ENCODE measurements around the gene CASD1. TPM values are rescaled to one million over a fixed set of nuclear protein-coding genes. Genes with fewer than 3 reads are reported as not detected.

Gene CASD1
- polyA plus RNA-seq, 1 donor (not counting 4 experiments of a cell fraction or from before 2014, with no cell fraction given): 7.1 TPM

GRCh38 chr7:94514140-94514889 lies 4.7 kb downstream of the CASD1 start:
- Histone ChIP-seq H3K4me3 (ENCODE audit: control insufficient read depth in 2 of 3, extremely low read depth in 1 of 3, insufficient read depth in 2 of 3, low read depth in 1 of 3, low read length in 3 of 3) (no peak overlapping the region), H3K4me1 (ENCODE audit: control insufficient read depth, extremely low read depth, insufficient read depth, low read length) (peaks cover 11% of the 10 kb centered on the region), H2AFZ (ENCODE audit: control insufficient read depth, low read length) (no peak overlapping the region), H3K27ac (ENCODE audit: control insufficient read depth, insufficient read depth, low read length) (no peak overlapping the region), H3K9ac (ENCODE audit: control insufficient read depth, extremely low read depth, insufficient read depth, low read length) (no peak overlapping the region), H4K20me1 (ENCODE audit: control insufficient read depth, extremely low read depth, insufficient read depth, low read length) (no peaks in the 10 kb centered on the region), H3K36me3 (ENCODE audit: control insufficient read depth in 2 of 2, extremely low read depth in 1 of 2, insufficient read depth in 2 of 2, low read length in 2 of 2) (no peaks in the 10 kb centered on the region), H3K79me2 (ENCODE audit: control insufficient read depth, insufficient read depth, low read length) (no peaks in the 10 kb centered on the region), H3K27me3 (ENCODE audit: control insufficient read depth, extremely low read depth, insufficient read depth, low read length) (no peaks in the 10 kb centered on the region), H3K9me1 (ENCODE audit: control insufficient read depth, extremely low read depth, insufficient read depth, low read length) (no peaks in the 10 kb centered on the region), H3K4me2 (ENCODE audit: control insufficient read depth, extremely low read depth, insufficient read depth, low read depth, low read length) (no peak overlapping the region), H3K9me3 (ENCODE audit: control insufficient read depth, low read depth, low read length) (no peaks in the 10 kb centered on the region)
- DNase-seq (ENCODE audit: low read depth, low spot score): no peak
- no peak for TF ChIP-seq EZH2 (IDR thresholded peaks at IDR 0.05; ENCODE audit: low read length)
- no peak for TF ChIP-seq CTCF (optimal IDR thresholded peaks at IDR 0.05 in 1 of 3, IDR thresholded peaks at IDR 0.05 in 1 of 3, conservative IDR thresholded peaks at IDR 0.05 in 1 of 3; ENCODE audit: extremely low read depth in 1 of 3, insufficient read depth in 2 of 3, low read length in 3 of 3)
- FAIRE-seq: no peak
- dilution Hi-C loops (cut with MboI; ENCODE audit: extremely low pct_ligation_motif_present, low sequenced_read_pairs): no loop called here

- no peaks in the 10 kb centered on the region for H4K20me1 ChIP-seq (ENCODE audit: control insufficient read depth, extremely low read depth, insufficient read depth, low read length)
- no peaks in the 10 kb centered on the region for H3K36me3 ChIP-seq (ENCODE audit: control insufficient read depth in 2 of 2, extremely low read depth in 1 of 2, insufficient read depth in 2 of 2, low read length in 2 of 2)
- no peak for TF ChIP-seq CTCF (optimal IDR thresholded peaks at IDR 0.05 in 1 of 3, IDR thresholded peaks at IDR 0.05 in 1 of 3, conservative IDR thresholded peaks at IDR 0.05 in 1 of 3; ENCODE audit: extremely low read depth in 1 of 3, insufficient read depth in 2 of 3, low read length in 3 of 3)
- TF ChIP-seq EZH2 (IDR thresholded peaks at IDR 0.05; ENCODE audit: low read length): no peak
- H3K9ac ChIP-seq (ENCODE audit: control insufficient read depth, extremely low read depth, insufficient read depth, low read length): no peak overlapping the region
- peaks cover 8% of the 10 kb centered on the region for H3K4me1 ChIP-seq (ENCODE audit: control insufficient read depth, extremely low read depth, insufficient read depth, low read length)
- no peaks in the 10 kb centered on the region for H3K9me3 ChIP-seq (ENCODE audit: control insufficient read depth, low read depth, low read length)
- no peak for DNase-seq (ENCODE audit: low read depth, low spot score)
- no peak overlapping the region for H3K4me3 ChIP-seq (ENCODE audit: control insufficient read depth in 2 of 3, extremely low read depth in 1 of 3, insufficient read depth in 2 of 3, low read depth in 1 of 3, low read length in 3 of 3)
- no peaks in the 10 kb centered on the region for H3K79me2 ChIP-seq (ENCODE audit: control insufficient read depth, insufficient read depth, low read length)
- FAIRE-seq: no peak
- H3K27me3 ChIP-seq (ENCODE audit: control insufficient read depth, extremely low read depth, insufficient read depth, low read length): no peaks in the 10 kb centered on the region
- no peaks in the 10 kb centered on the region for H3K9me1 ChIP-seq (ENCODE audit: control insufficient read depth, extremely low read depth, insufficient read depth, low read length)
- H3K27ac ChIP-seq (ENCODE audit: control insufficient read depth, insufficient read depth, low read length): no peak overlapping the region
- H3K4me2 ChIP-seq (ENCODE audit: control insufficient read depth, extremely low read depth, insufficient read depth, low read depth, low read length): no peak overlapping the region
- dilution Hi-C loops (cut with MboI; ENCODE audit: extremely low pct_ligation_motif_present, low sequenced_read_pairs): no loop called here
- no peak overlapping the region for H2AFZ ChIP-seq (ENCODE audit: control insufficient read depth, low read length)
Observed at GRCh38 chr7:94514917-94515316, 5.3 kb downstream of the CASD1 start.

Measured in keratinocyte (primary cell).